DMS114 treated with DMSO at 0.1 percent for 48 hours (cell line): Measurements from ENCODE around the gene SMIM13.

Experiments used
- DNase-seq: peaks from one replicate; lab custom pipeline; 2025; ENCODE audit not compliant: unreplicated experiment; lab: John Stamatoyannopoulos, UW

The SMIM13 gene

GRCh38 chr6:11185204-11185842 is 91.7 kb downstream of the SMIM13 start:
- DNase-seq: no peak

- DNase-seq: no peak
Measured at GRCh38 chr6:11187301-11187700, 93.7 kb downstream of the SMIM13 start.
